Keratinocyte (primary cell): ENCODE results near the gene DSCAM. TPM values are rescaled to one million over a fixed set of nuclear protein-coding genes. Genes with fewer than 3 reads are reported as not detected.

Experiments used
- DNase-seq: peaks from one replicate; pipeline ENCODE4 v3.0.0-alpha.2; 2011; ENCODE audit warnings: low read depth, missing footprints, low spot score
- FAIRE-seq: peaks from 2 replicates; lab custom pipeline; 2011; peaks lifted over from hg19 to GRCh38; lab: Jason Lieb, UNC
- H2AFZ ChIP-seq: 2 replicates; pipeline ENCODE4 v1.6.0; 2012; ENCODE audit warnings: low read length, control low read depth, inconsistent platforms; ENCODE audit not compliant: control insufficient read depth
- H3K27ac ChIP-seq: 2 replicates; pipeline ENCODE4 v1.5.1; 2011; ENCODE audit warnings: low read length; ENCODE audit not compliant: control insufficient read depth, insufficient read depth
- H3K27me3 ChIP-seq: 3 replicates; pipeline ENCODE4 v1.6.0; 2011; ENCODE audit warnings: low read length; ENCODE audit not compliant: control insufficient read depth, insufficient read depth; ENCODE audit errors: extremely low read depth
- H3K36me3 ChIP-seq, 2 experiments: 2 replicates in 1 of 2; 3 replicates in 1 of 2; pipeline ENCODE4 v1.5.1; 2011; ENCODE audit warnings: low read length in 2 of 2, mild to moderate bottlenecking in 1 of 2; ENCODE audit not compliant: control insufficient read depth in 2 of 2, insufficient read depth in 2 of 2; ENCODE audit errors: extremely low read depth in 1 of 2
- H3K4me1 ChIP-seq: 3 replicates; pipeline ENCODE4 v1.5.1; 2011; ENCODE audit warnings: low read length; ENCODE audit not compliant: control insufficient read depth, insufficient read depth; ENCODE audit errors: extremely low read depth
- H3K4me2 ChIP-seq: 3 replicates; pipeline ENCODE4 v1.6.0; 2011; ENCODE audit warnings: low read depth, low read length; ENCODE audit not compliant: control insufficient read depth, insufficient read depth; ENCODE audit errors: extremely low read depth
- H3K4me3 ChIP-seq, 3 experiments: fragments of 200-600 bp in 1 of 3; sonication (generic) in 1 of 3; 2 replicates in 2 of 3; 3 replicates in 1 of 3; pipeline ENCODE4 v1.5.1; 2011 to 2016; ENCODE audit warnings: low read length in 3 of 3, mild to moderate bottlenecking in 3 of 3, control low read depth in 2 of 3, inconsistent platforms in 1 of 3, low read depth in 1 of 3, mixed read lengths in 1 of 3, mixed run types in 1 of 3, moderate library complexity in 1 of 3; ENCODE audit not compliant: control insufficient read depth in 2 of 3, insufficient read depth in 2 of 3; ENCODE audit errors: extremely low read depth in 1 of 3
- H3K79me2 ChIP-seq: 2 replicates; pipeline ENCODE4 v1.6.0; 2012; ENCODE audit warnings: low read length; ENCODE audit not compliant: control insufficient read depth, insufficient read depth
- H3K9ac ChIP-seq: 3 replicates; pipeline ENCODE4 v1.6.0; 2011; ENCODE audit warnings: low read length; ENCODE audit not compliant: control insufficient read depth, insufficient read depth; ENCODE audit errors: extremely low read depth
- H3K9me1 ChIP-seq: 3 replicates; pipeline ENCODE4 v1.6.0; 2011; ENCODE audit warnings: low read length; ENCODE audit not compliant: control insufficient read depth, insufficient read depth; ENCODE audit errors: extremely low read depth
- H3K9me3 ChIP-seq: 2 replicates; pipeline ENCODE4 v1.5.1; 2012; ENCODE audit warnings: low read depth, low read length; ENCODE audit not compliant: control insufficient read depth
- H4K20me1 ChIP-seq: 3 replicates; pipeline ENCODE4 v1.6.0; 2011; ENCODE audit warnings: low read length; ENCODE audit not compliant: control insufficient read depth, insufficient read depth; ENCODE audit errors: extremely low read depth
- EZH2 ChIP-seq: IDR thresholded peaks from one replicate; pipeline ENCODE4 v1.6.1; 2012; ENCODE audit warnings: inconsistent platforms, mild to moderate bottlenecking, low read length, moderate library complexity
- dilution Hi-C: fragments of 300-500 bp; cut with MboI; formaldehyde crosslinking; loops from one replicate; pipeline ENCODE4 v1.7.0; 2020; ENCODE audit warnings: low sequenced_read_pairs; ENCODE audit not compliant: extremely low pct_ligation_motif_present
- polyA plus RNA-seq, 5 experiments: library from polyadenylated mRNA; depleted of rRNA in 3 of 5; stranded (reverse) in 3 of 5; stranded (forward) in 1 of 5; unstranded in 1 of 5; fragments of >200 nt; gene quantifications; 1 replicate in 1 of 5; 2 replicates in 3 of 5; 3 replicates in 1 of 5; pipeline versions ENCODE4 v1.2.1 to v1.2.3, GENCODE V29; 2011 to 2012; ENCODE audit warnings: missing spikeins in 2 of 5, low read depth in 1 of 5, low replicate concordance in 1 of 5
- TF ChIP-seq, protein P1 (sequence below), 3 experiments: IDR thresholded peaks in 1 of 3; conservative IDR thresholded peaks in 1 of 3; optimal IDR thresholded peaks in 1 of 3; 2 replicates in 2 of 3; 3 replicates in 1 of 3; pipeline versions ENCODE3 to v1.5.1; 2011; ENCODE audit warnings: low read length in 3 of 3, mild to moderate bottlenecking in 3 of 3, moderate library complexity in 2 of 3, control low read depth in 1 of 3, inconsistent platforms in 1 of 3; ENCODE audit not compliant: insufficient read depth in 2 of 3; ENCODE audit errors: extremely low read depth in 1 of 3

DSCAM gene
- polyA plus RNA-seq, 1 donor (not counting 4 experiments of a cell fraction or from before 2014, with no cell fraction given) = 2.1 TPM

DNA sequence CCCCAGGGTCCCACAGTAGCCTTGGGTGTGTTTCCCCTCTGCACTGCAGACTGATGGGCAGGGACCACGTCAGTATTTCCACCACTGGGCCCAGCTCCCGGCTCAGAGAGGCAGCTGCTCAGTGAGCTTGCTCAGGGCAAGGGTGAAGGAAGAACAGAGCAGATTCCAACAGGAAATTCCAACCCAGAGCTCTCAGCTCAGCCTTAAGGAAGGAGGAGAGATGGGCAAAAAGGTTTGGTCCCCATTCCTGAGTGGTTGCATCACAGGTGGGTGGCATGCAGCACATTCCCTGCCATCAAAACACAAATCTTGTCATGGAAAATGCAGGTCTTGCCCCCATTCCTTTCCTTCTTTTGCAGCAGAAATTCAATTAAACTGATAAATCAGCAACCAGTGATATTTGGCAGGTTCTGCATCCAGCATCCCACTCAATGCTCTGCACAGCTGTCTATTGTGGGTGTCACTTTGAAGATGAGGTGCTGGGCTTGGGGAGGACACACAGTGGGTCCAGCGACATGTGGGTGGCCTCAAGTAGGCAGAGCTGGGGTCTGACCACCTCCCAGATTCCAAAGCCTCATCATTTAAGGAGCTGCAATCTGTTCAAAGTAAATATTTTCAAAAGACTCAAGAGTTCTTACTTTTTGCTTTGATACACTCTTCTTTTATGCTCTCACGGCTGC, 315.4 kb downstream of the DSCAM start:
- Histone ChIP-seq H2AFZ (no peak overlapping the region), H3K9me1 (no peaks in the 10 kb centered on the region), H4K20me1 (no peaks in the 10 kb centered on the region), H3K79me2 (no peaks in the 10 kb centered on the region), H3K4me1 (no peaks in the 10 kb centered on the region), H3K4me2 (no peak overlapping the region), H3K27ac (no peak overlapping the region), H3K27me3 (no peaks in the 10 kb centered on the region), H3K4me3 (no peak overlapping the region), H3K9ac (no peak overlapping the region), H3K36me3 (no peaks in the 10 kb centered on the region), H3K9me3 (no peaks in the 10 kb centered on the region)
- dilution Hi-C loops = no loop called here
- DNase-seq (no peak), FAIRE-seq (no peak)
- TF ChIP-seq, protein P1, sequence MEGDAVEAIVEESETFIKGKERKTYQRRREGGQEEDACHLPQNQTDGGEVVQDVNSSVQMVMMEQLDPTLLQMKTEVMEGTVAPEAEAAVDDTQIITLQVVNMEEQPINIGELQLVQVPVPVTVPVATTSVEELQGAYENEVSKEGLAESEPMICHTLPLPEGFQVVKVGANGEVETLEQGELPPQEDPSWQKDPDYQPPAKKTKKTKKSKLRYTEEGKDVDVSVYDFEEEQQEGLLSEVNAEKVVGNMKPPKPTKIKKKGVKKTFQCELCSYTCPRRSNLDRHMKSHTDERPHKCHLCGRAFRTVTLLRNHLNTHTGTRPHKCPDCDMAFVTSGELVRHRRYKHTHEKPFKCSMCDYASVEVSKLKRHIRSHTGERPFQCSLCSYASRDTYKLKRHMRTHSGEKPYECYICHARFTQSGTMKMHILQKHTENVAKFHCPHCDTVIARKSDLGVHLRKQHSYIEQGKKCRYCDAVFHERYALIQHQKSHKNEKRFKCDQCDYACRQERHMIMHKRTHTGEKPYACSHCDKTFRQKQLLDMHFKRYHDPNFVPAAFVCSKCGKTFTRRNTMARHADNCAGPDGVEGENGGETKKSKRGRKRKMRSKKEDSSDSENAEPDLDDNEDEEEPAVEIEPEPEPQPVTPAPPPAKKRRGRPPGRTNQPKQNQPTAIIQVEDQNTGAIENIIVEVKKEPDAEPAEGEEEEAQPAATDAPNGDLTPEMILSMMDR (optimal IDR thresholded peaks at IDR 0.05 in 1 of 3, IDR thresholded peaks at IDR 0.05 in 1 of 3, conservative IDR thresholded peaks at IDR 0.05 in 1 of 3; ENCODE audit: extremely low read depth in 1 of 3, insufficient read depth in 2 of 3, low read length in 3 of 3) = no peak
- no peak for TF ChIP-seq EZH2

- FAIRE-seq = no peak
- dilution Hi-C loops = no loop called here
Observed at GRCh38 chr21:40531016-40531415, 315.9 kb downstream of the DSCAM start.

More at GRCh38 chr21:40531016-40531415, 315.9 kb downstream of the DSCAM start:
- Histone ChIP-seq H2AFZ (no peak overlapping the region), H3K4me2 (no peak overlapping the region), H3K9me3 (no peaks in the 10 kb centered on the region), H3K9ac (no peak overlapping the region), H3K79me2 (no peaks in the 10 kb centered on the region), H3K27ac (no peak overlapping the region), H4K20me1 (no peaks in the 10 kb centered on the region), H3K36me3 (no peaks in the 10 kb centered on the region), H3K4me1 (no peaks in the 10 kb centered on the region), H3K27me3 (no peaks in the 10 kb centered on the region), H3K4me3 (no peak overlapping the region), H3K9me1 (no peaks in the 10 kb centered on the region)
- no peak for DNase-seq
- TF ChIP-seq, protein P1 (optimal IDR thresholded peaks at IDR 0.05 in 1 of 3, IDR thresholded peaks at IDR 0.05 in 1 of 3, conservative IDR thresholded peaks at IDR 0.05 in 1 of 3; ENCODE audit: extremely low read depth in 1 of 3, insufficient read depth in 2 of 3, low read length in 3 of 3) = no peak
- TF ChIP-seq EZH2 = no peak
